Putamen (tissue), 1 donor: Measurements from ENCODE around the gene SLC25A48.
"Not testable (repeated sequence)": the region's sequence is repeated elsewhere in the genome, so short reads cannot be mapped to it uniquely, and the experiment has no call there.

Source experiments
- DNase-seq: peaks from one replicate; pipeline ENCODE4 v3.0.0-alpha.2; 2016; ENCODE audit warnings: low spot score

SLC25A48 gene

GRCh38 chr5:135857630-135858311 is 23.3 kb downstream of the SLC25A48 start:
- DNase-seq: no peak

GRCh38 chr5:135859186-135859585 is 24.7 kb downstream of the SLC25A48 start:
- DNase-seq: not testable (repeated sequence)

GRCh38 chr5:135859641-135860040 is 25.2 kb downstream of the SLC25A48 start:
- DNase-seq: no peak

GRCh38 chr5:135861641-135862040 is 27.2 kb downstream of the SLC25A48 start:
- no peak for DNase-seq

- no peak for DNase-seq
Observed at GRCh38 chr5:135862086-135862485, 27.6 kb downstream of the SLC25A48 start.

GRCh38 chr5:135862744-135863143 is 28.3 kb downstream of the SLC25A48 start:
- DNase-seq: no peak

GRCh38 chr5:135864503-135865435 is 30.3 kb downstream of the SLC25A48 start:
- DNase-seq: no peak

GRCh38 chr5:135866016-135866415 is 31.6 kb downstream of the SLC25A48 start:
- DNase-seq: no peak

- no peak for DNase-seq
Observed at GRCh38 chr5:135867599-135867998, 33.1 kb downstream of the SLC25A48 start.

- no peak for DNase-seq
Observed at GRCh38 chr5:135868681-135869080, 34.2 kb downstream of the SLC25A48 start.

- DNase-seq: no peak
Observed at GRCh38 chr5:135869276-135869675, 34.8 kb downstream of the SLC25A48 start.

- DNase-seq: no peak
Observed at GRCh38 chr5:135869935-135870334, 35.5 kb downstream of the SLC25A48 start.

GRCh38 chr5:135871268-135871915 is 36.9 kb downstream of the SLC25A48 start:
- DNase-seq: no peak

GRCh38 chr5:135873831-135874230 is 39.4 kb downstream of the SLC25A48 start:
- no peak for DNase-seq

- DNase-seq: no peak
Observed at GRCh38 chr5:135874461-135874860, 40.0 kb downstream of the SLC25A48 start.

- no peak for DNase-seq
Observed at GRCh38 chr5:135875567-135875966, 41.1 kb downstream of the SLC25A48 start.

- no peak for DNase-seq
Observed at GRCh38 chr5:135876146-135876545, 41.7 kb downstream of the SLC25A48 start.

- no peak for DNase-seq
Observed at GRCh38 chr5:135877570-135878155, 43.2 kb downstream of the SLC25A48 start.

GRCh38 chr5:135878156-135878620 is 43.7 kb downstream of the SLC25A48 start:
- DNase-seq: no peak

GRCh38 chr5:135879591-135879990 is 45.1 kb downstream of the SLC25A48 start:
- DNase-seq: no peak

- no peak for DNase-seq
Observed at GRCh38 chr5:135880278-135880677, 45.8 kb downstream of the SLC25A48 start.

GRCh38 chr5:135880801-135881200 is 46.3 kb downstream of the SLC25A48 start:
- no peak for DNase-seq
